Esophagus squamous epithelium (tissue), 5 donors: ENCODE measurements around the gene CHMP4A. TPM values are rescaled to one million over a fixed set of nuclear protein-coding genes. Genes with fewer than 3 reads are reported as not detected.

ENCODE experiments used
- DNase-seq: peaks from one replicate; lab custom pipeline; 2025; lab: John Stamatoyannopoulos, UW
- H3K27ac ChIP-seq, 4 donors: fragments of 200-600 bp; sonication (generic); one replicate each; pipeline ENCODE4 v1.5.1; 2016 to 2019; ENCODE audit warnings: mild to moderate bottlenecking in 1 of 4
- H3K27me3 ChIP-seq, 4 donors: fragments of 200-600 bp; sonication (generic); 1 replicate in 3 of 4; 2 replicates in 1 of 4; pipeline versions ENCODE4 v1.5.1 to v1.6.0; 2017 to 2021; ENCODE audit warnings: antibody characterized with exemption in 1 of 4
- H3K36me3 ChIP-seq, 3 donors: fragments of 200-600 bp; sonication (generic); one replicate each; pipeline ENCODE4 v1.5.1; 2016 to 2019
- H3K4me1 ChIP-seq, 3 donors: fragments of 200-600 bp; sonication (generic); one replicate each; pipeline ENCODE4 v1.5.1; 2017 to 2019
- H3K4me3 ChIP-seq, 4 donors: fragments of 200-600 bp; sonication (generic); 1 replicate in 3 of 4; 2 replicates in 1 of 4; pipeline ENCODE4 v1.5.1; 2016 to 2019; ENCODE audit warnings: mild to moderate bottlenecking in 2 of 4, moderate library complexity in 1 of 4
- H3K9me3 ChIP-seq, 3 donors: fragments of 200-600 bp; sonication (generic); one replicate each; pipeline ENCODE4 v1.5.1; 2016 to 2019
- CTCF ChIP-seq, 6 experiments: fragments of 450-650 bp in 4 of 6; fragments of 200-600 bp in 2 of 6; sonication (generic) in 2 of 6; IDR thresholded peaks; one replicate each; pipeline ENCODE4 v1.5.1; 2016 to 2019; ENCODE audit warnings: antibody characterized with exemption in 6 of 6, mild to moderate bottlenecking in 4 of 6, moderate library complexity in 4 of 6
- POLR2A ChIP-seq, 4 donors: fragments of 450-650 bp; IDR thresholded peaks; one replicate each; pipeline ENCODE4 v1.6.1; 2017; ENCODE audit warnings: antibody characterized with exemption in 4 of 4, mild to moderate bottlenecking in 4 of 4, moderate library complexity in 3 of 4
- WGBS, 2 donors: methylation state at CpG; one replicate each; pipeline ENCODE4 v1.1.5; 2018; 5-methylcytosine and 5-hydroxymethylcytosine counted together
- intact Hi-C: fragments of 100-400 bp; cut with DNase I; formaldehyde crosslinking; loops from one replicate; pipeline ENCODE4 v1.15.0; 2022
- total RNA-seq, 4 donors: library from RNA; depleted of rRNA; stranded (reverse); fragments of >200 nt; gene quantifications; one replicate each; pipeline ENCODE4 v1.1.0, GENCODE V29; 2016
- donor health status: DM: yes; HTN: yes; CAD: no.

CHMP4A gene
- total RNA-seq, 4 donors from 2014 or later, result 23.6 to 80.7 (median 62.8) TPM

- DNase-seq, result no peak
- peaks cover 29 to 78% (median 46%) of the 10 kb centered on the region in 3 donors for H3K36me3 ChIP-seq
- intact Hi-C loops, result no loop called here
- H3K27ac ChIP-seq, result peak overlapping the region in 1 of 4 donors; percentile 74
- H3K4me3 ChIP-seq, result no peak overlapping the region
- H3K4me1 ChIP-seq, result peaks cover 0 to 12% (median 9%) of the 10 kb centered on the region in 3 donors
- H3K9me3 ChIP-seq, result no peaks in the 10 kb centered on the region
- no peaks in the 10 kb centered on the region for H3K27me3 ChIP-seq
- 82 to 95% methylated on average over 7 to 8 of the region's 12 CpGs for WGBS, 2 donors
- TF ChIP-seq POLR2A (IDR thresholded peaks at IDR 0.05) (no peak), CTCF (IDR thresholded peaks at IDR 0.05) (no peak)
These were observed 34.7 kb downstream of the CHMP4A start for GRCh38 chr14:24178399-24179178.

- Histone ChIP-seq H3K9me3 (no peaks in the 10 kb centered on the region), H3K27me3 (no peaks in the 10 kb centered on the region), H3K4me1 (peaks cover 0 to 12% (median 9%) of the 10 kb centered on the region in 3 donors), H3K27ac (no peak overlapping the region), H3K36me3 (peaks cover 22 to 78% (median 39%) of the 10 kb centered on the region in 3 donors), H3K4me3 (no peak overlapping the region)
- DNase-seq, result no peak
- 93% methylated on average over 4 to 10 of the region's 14 CpGs for WGBS, 2 donors
- no peak for TF ChIP-seq CTCF (IDR thresholded peaks at IDR 0.05)
- intact Hi-C loops, result no loop called here
These were observed 35.4 kb downstream of the CHMP4A start for GRCh38 chr14:24177891-24178290.

- intact Hi-C loops, result no loop called here
- Histone ChIP-seq H3K4me3 (no peak overlapping the region), H3K27ac (no peak overlapping the region), H3K4me1 (peaks cover 0 to 17% (median 9%) of the 10 kb centered on the region in 3 donors), H3K27me3 (no peaks in the 10 kb centered on the region), H3K36me3 (peaks cover 17 to 71% (median 36%) of the 10 kb centered on the region in 3 donors), H3K9me3 (no peaks in the 10 kb centered on the region)
- no peak for TF ChIP-seq POLR2A (IDR thresholded peaks at IDR 0.05)
- TF ChIP-seq CTCF (IDR thresholded peaks at IDR 0.05), result no peak
- DNase-seq, result no peak
- 89 to 90% methylated on average over 8 of the region's 12 CpGs for WGBS, 2 donors
These were observed 36.1 kb downstream of the CHMP4A start for GRCh38 chr14:24177041-24177825.

GRCh38 chr14:24176599-24176998 lies 36.7 kb downstream of the CHMP4A start:
- Histone ChIP-seq H3K27ac (no peak overlapping the region), H3K36me3 (peaks cover 11 to 65% (median 35%) of the 10 kb centered on the region in 3 donors), H3K27me3 (no peaks in the 10 kb centered on the region), H3K9me3 (no peaks in the 10 kb centered on the region), H3K4me1 (peaks cover 0 to 23% (median 12%) of the 10 kb centered on the region in 3 donors), H3K4me3 (no peak overlapping the region)
- DNase-seq, result no peak
- intact Hi-C loops, result no loop called here
- TF ChIP-seq POLR2A (IDR thresholded peaks at IDR 0.05) (no peak), CTCF (IDR thresholded peaks at IDR 0.05) (no peak)
- WGBS, 2 donors, result 91 to 100% methylated on average over 1 to 5 of the region's 5 CpGs

GRCh38 chr14:24172871-24173281 lies 40.4 kb downstream of the CHMP4A start:
- intact Hi-C loops, result no loop called here
- TF ChIP-seq POLR2A (IDR thresholded peaks at IDR 0.05) (no peak), CTCF (IDR thresholded peaks at IDR 0.05) (no peak)
- H3K36me3 ChIP-seq, result peaks cover 0 to 56% (median 6%) of the 10 kb centered on the region in 3 donors
- 64 to 79% methylated on average over 6 to 9 of the region's 20 CpGs for WGBS, 2 donors
- H3K4me1 ChIP-seq, result peaks cover 0 to 24% (median 5%) of the 10 kb centered on the region in 3 donors
- no peak for DNase-seq
- no peaks in the 10 kb centered on the region for H3K9me3 ChIP-seq
- H3K4me3 ChIP-seq, result peak overlapping the region in 1 of 4 donors; percentile 34
- peak overlapping the region in 1 of 4 donors; percentile 69 for H3K27ac ChIP-seq
- H3K27me3 ChIP-seq, result no peaks in the 10 kb centered on the region
